ENCODE results near the gene SUPV3L1. TPM values are rescaled to one million over a fixed set of nuclear protein-coding genes. Genes with fewer than 3 reads are reported as not detected.

Gene SUPV3L1
- total and polyA plus RNA-seq, 10 of the 15 experiments (the other 5 are each of a cell fraction or from before 2014, with no cell fraction given), result 18.4 to 57.8 (median 44.2) TPM

DNA sequence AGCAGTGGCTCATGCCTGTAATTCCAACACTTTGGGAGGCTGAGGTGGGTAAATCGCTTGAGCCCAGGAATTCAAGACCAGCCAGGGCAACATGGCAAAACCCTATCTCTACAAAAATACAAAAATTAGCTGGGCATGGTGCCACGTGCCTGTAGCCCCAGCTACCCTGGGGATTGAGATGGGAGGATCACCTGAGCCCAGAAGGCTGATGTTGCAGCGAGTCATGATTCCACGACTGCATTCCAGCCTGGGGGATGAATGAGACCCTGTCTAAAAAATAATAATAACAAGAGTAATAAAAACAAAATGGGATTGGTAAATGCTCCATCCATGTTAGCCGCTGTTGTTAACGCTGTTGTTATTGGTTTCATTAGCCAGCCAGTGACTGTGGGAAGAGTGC lies 38.8 kb downstream of the SUPV3L1 start:
- no peak overlapping the region for H2AFZ ChIP-seq (ENCODE audit: control insufficient read depth, low read depth, low read length)
- CTCF ChIA-PET, result interaction anchor here (1.3 kb wide), 1 partner anchor 14 kb away, joined by 3 read pairs; no protein-coding TSS in a partner anchor
- no peak for FAIRE-seq

More for the DNA sequence above, 38.8 kb downstream of the SUPV3L1 start:
- in situ Hi-C loops (cut with MboI), result no loop called here
- Histone ChIP-seq H3K4me1 (ENCODE audit: control insufficient read depth, insufficient read depth, low read length) (peaks cover 19% of the 10 kb centered on the region), H3K9me3 (replicated peaks; ENCODE audit: control insufficient read depth, insufficient read depth, low read length) (no peaks in the 10 kb centered on the region; the same call in 2 of the 3 replicates), H4K20me1 (ENCODE audit: control insufficient read depth, insufficient read depth) (no peaks in the 10 kb centered on the region), H3K9ac (ENCODE audit: control insufficient read depth, insufficient read depth, low read length) (no peak overlapping the region), H3K36me3 (ENCODE audit: control insufficient read depth in 2 of 2, insufficient read depth in 2 of 2, low read length in 1 of 2) (no peaks in the 10 kb centered on the region), H3K27me3 (replicated peaks in 1 of 2; ENCODE audit: control insufficient read depth in 2 of 2, insufficient read depth in 2 of 2, low read length in 1 of 2) (no peaks in the 10 kb centered on the region), H3K4me3 (no peak overlapping the region), H3K4me2 (ENCODE audit: control insufficient read depth, insufficient read depth) (no peak overlapping the region), H3K27ac (ENCODE audit: control insufficient read depth, insufficient read depth) (no peak overlapping the region), H3K79me2 (ENCODE audit: control insufficient read depth, insufficient read depth, low read length) (no peaks in the 10 kb centered on the region)
- ChIA-PET SMC1A (ENCODE audit: uncharacterized antibody, unreplicated experiment) (interaction anchor here (0.6 to 3.1 kb wide), 3 partner anchors 12 to 213 kb away, joined by 3 to 10 read pairs (median 4); no protein-coding TSS in a partner anchor), POLR2A (no interaction called here), RAD21 (ENCODE audit: unreplicated experiment) (no interaction called here)
- BruUV-seq (replicated peaks), result no TSS peak
- intact Hi-C loops (cut with micrococcal nuclease; ENCODE audit: unreplicated experiment), result no loop called here
- ATAC-seq (no peak), DNase-seq (ENCODE audit: low read depth, low spot score) (no peak)
- TF ChIP-seq CBX5 (IDR thresholded peaks at IDR 0.05; ENCODE audit: low read depth), result no peak
- TF ChIP-seq ZNF622 (IDR thresholded peaks at IDR 0.05), result no peak
- no peak for TF ChIP-seq IRF4 (IDR thresholded peaks at IDR 0.05; ENCODE audit: low read depth, low read length)
- TF ChIP-seq HDAC6 (IDR thresholded peaks at IDR 0.05; ENCODE audit: unreplicated experiment), result no peak
- TF ChIP-seq PAX8 (IDR thresholded peaks at IDR 0.05), result no peak
- no peak for TF ChIP-seq CHD2 (IDR thresholded peaks at IDR 0.05; ENCODE audit: borderline replicate concordance, low read depth, low read length)
- TF ChIP-seq ZBTB11 (CRISPR knock-in tag; IDR thresholded peaks at IDR 0.05), result no peak
- WGBS (ENCODE audit: insufficient coverage, insufficient replicate concordance, low lambda C conversion rate, missing lambda C conversion rate), result 82% methylated on average over 6 of the region's 6 CpGs

All from GM12878 (cell line).